HL-60/S4 treated with retinoic acid at 250 ng/mL for 4 days and 3 days (cell line): Measurements from ENCODE around the gene BCKDK.

Source experiments
- in situ Hi-C: fragments of 300-500 bp; cut with MboI; formaldehyde crosslinking; loops from 2 replicates; pipeline ENCODE4 v1.7.0; 2022; ENCODE audit warnings: low sequenced_read_pairs

BCKDK gene

DNA sequence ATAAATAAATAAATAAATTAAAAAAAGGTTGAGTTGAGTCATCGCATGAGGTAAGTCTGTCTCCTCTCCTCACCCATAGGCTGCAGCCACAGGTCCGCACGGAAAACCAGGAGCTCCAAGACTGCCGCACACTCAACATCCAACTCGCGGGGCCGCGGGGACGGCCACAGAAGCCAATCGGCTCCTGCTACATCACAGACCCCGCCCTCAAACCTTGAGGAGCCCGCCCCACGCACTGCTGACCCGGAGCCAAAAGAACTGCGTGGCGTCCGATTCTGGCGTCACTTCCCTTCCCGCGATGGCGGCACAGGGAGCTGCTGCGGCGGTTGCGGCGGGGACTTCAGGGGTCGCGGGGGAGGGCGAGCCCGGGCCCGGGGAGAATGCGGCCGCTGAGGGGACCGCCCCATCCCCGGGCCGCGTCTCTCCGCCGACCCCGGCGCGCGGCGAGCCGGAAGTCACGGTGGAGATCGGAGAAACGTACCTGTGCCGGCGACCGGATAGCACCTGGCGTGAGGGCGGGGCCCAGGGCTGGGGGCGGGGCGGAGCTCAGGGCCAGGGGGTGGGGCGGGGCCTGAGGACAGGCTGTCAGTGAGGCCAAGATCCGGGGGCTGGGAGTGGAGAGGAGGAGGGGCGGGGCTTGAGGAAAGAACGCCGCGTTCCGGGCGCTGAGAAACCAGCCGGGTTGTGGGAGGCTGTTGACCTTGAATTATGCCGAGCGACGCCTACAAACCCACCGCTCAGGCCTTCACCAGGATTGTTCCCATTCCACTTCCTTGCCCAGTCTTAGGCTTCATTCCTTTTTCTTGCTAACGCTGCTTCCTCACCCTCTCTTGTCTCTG is 9.4 kb downstream of the BCKDK start, which contains the start of gene KAT8:
KAT8 (plus strand) TSS at position 281 of the 839 bp plus-strand sequence; CDS start at position 299, 18 bp downstream.
- in situ Hi-C loops = no loop called here

DNA sequence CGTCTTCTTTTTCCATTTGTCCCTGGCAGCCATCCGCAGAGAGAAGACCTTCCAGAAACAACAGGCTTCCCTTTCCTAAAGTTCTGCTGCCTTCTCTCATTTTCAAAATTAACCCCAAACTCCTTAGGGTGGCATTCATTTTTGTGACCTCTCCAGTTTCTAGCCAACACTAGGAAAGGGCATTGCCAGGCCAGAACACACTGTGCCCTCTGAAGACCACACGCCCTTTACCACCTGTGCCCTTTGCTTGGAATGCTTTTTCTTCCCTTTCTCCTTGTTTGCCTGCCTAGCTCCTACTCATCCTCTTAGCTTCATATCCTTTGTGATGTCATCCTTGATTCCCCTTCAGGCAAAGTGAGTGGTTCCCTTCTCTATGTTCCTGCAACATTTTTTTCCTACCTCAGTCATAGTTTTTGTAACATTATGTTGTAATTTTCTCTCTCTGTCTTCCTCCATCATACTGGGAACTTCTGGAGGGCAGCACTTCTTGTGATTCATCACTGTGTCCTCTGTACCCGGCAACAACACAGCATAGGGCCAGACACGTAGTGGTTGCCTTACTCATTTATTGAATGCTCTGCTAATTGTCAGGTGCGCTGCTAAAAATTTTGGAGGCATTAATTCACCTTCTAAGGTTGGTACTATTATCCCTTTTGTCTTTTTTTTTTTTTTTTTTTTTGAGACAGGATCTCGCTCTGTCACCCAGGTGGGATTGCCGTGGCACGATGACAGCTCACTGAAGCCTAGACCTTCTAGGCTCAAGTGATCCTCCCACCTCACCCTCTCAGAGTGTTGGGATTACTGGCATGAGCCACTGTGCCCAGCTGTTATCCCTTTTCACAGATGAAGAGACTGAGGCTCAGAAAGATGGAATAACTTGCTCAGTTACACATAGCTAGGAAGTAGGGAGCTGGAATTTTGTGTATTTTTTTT is 10.3 kb downstream of the BCKDK start:
- in situ Hi-C loops = no loop called here

DNA sequence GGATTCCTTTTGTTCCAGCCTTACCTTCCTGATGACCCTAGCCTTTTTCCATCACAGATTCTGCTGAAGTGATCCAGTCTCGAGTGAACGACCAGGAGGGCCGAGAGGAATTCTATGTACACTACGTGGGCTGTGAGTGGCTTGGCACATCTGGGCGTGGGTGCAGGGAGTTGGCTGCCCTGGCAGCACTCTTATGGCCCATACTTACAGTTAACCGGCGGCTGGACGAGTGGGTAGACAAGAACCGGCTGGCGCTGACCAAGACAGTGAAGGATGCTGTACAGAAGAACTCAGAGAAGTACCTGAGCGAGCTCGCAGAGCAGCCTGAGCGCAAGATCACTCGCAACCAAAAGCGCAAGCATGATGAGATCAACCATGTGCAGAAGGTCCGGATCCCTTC is 11.9 kb downstream of the BCKDK start:
- in situ Hi-C loops = no loop called here

DNA sequence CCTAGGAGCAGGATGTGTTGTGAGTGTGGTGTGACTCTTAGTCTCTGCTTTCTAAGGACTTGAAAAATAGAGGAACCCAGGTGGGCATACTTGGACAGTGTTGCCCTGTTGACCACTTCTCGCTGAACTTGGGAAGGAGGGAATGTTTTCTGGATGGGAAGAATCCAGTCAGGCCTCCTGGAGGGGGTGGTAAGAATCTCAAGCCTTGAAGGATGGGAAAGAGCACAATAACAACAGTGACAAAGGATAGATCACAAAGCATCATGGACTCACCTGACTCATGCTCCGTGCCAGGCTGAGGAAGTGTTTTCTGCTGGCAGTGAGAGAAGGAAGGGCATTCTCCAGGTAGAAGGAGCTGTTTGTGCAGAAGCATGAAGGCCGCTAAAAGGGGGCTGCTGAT is 17.7 kb downstream of the BCKDK start:
- in situ Hi-C loops = no loop called here

DNA sequence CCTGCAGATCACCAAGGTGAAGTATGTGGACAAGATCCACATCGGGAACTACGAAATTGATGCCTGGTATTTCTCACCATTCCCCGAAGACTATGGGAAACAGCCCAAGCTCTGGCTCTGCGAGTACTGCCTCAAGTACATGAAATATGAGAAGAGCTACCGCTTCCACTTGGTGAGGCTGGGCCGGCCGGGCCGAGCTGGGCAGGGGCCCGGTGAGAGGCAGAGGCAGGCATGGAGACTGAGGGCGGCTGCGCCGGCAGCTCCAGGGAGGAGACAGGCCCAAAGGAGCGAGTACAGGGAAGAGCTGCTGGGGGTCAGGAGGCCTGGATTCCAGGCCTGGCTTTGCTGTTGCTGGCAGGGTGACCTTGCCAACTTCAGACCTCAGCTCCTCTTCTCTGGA is 19.0 kb downstream of the BCKDK start:
- in situ Hi-C loops = no loop called here

DNA sequence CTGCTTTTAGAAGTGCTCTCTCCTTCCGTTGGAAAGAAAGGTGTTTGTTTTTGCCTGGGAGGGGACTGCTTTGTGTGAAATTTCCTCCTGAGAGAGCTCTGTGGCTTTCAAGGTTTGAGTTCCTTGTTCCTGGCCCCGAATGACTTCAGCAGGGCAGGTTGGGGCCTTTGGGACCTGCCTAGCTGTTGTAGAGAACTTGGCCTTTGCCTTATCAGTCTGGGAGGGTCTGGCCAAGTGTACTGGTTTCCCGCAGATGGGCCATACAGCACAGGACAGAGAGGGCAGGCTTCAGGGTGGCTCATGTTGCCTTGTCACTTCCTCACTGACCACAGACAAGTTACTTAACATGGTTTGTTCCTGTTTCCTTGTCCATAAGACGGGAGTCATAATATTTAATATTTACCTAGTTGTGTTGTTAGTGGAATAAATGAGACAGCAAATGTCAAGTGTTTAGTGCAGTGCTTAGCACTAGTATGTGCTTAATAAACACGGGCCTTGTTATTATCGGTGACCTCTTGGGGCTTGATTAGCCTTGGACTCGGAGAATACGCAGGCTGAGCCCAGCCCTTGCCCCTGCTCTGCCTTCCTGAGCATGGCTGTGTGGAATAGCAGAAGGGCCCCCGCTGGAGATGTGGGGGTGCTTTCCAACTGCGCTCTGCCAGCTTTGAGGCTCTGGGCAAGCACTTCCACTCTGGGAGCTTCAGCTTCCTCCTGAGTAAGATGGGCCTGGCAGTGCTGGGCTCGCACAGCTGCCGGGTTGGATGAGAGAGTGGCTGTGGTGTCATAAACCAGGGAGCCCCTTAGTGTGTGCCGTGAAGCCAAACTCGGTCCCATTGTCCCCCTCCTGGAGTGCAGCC is 20.8 kb downstream of the BCKDK start:
- in situ Hi-C loops = no loop called here

DNA sequence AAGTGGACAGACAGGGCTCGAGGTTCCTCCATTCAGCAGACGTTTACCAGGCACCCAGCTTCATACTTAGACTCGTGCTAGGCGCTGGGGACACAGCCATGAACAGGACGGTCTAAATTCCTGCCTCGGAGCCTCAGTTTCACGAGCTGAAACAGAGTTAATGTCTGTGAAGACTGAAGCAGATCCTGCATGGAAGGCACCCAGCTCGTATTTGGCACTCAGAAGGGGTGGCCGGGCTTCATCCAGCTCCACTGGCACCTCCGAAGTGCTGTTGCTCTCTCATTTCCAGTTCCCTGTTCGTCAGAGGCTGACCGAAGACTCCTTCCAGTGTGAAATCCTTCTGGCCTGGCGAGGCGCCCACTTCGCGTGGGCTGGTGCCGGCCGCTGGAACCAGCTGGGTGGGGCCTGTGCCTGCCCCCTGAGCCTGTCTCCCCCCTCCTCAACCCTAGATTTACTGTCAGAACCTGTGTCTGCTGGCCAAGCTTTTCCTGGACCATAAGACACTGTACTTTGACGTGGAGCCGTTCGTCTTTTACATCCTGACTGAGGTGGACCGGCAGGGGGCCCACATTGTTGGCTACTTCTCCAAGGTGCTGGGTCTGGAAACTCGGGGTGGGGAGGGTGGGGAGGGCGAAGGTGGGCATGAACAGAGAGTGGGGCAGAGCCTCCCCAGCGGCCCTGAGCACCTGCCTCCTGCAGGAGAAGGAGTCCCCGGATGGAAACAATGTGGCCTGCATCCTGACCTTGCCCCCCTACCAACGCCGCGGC is 21.6 kb downstream of the BCKDK start:
- in situ Hi-C loops = no loop called here

DNA sequence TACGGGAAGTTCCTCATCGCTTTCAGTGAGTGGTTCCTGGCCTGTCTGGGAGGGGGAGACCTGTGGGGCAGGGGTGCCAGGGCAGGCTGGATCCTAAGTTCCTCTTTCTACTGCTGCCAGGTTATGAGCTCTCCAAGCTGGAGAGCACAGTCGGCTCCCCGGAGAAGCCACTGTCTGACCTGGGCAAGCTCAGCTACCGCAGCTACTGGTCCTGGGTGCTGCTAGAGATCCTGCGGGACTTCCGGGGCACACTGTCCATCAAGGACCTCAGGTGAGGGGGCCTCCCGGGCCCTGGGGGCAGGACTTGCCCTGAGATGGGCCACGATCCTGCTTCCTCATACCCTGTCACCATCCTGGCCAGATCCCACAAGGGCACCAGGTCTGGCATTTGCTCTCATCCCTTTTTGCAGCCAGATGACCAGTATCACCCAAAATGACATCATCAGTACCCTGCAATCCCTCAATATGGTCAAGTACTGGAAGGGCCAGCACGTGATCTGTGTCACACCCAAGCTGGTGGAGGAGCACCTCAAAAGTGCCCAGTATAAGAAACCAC is 22.2 kb downstream of the BCKDK start:
- in situ Hi-C loops = no loop called here

DNA sequence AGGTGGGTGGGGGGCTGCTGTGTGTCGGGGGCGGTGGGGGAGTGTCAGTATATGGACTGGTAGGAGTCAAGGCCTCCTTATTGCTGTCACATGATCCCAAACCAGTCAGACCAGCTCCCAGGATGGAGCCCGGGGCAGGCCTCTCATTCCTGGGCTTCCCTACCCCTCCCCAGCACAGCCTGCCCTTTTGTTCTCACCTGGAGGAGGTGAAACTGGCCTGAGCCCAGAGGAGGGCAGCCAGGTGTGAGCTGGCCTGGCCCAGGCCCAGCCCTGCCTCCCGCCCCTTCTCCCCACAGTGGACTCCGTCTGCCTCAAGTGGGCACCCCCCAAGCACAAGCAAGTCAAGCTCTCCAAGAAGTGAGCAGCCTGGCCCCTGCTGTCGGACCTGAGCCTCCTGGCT is 22.7 kb downstream of the BCKDK start:
- in situ Hi-C loops = no loop called here

DNA sequence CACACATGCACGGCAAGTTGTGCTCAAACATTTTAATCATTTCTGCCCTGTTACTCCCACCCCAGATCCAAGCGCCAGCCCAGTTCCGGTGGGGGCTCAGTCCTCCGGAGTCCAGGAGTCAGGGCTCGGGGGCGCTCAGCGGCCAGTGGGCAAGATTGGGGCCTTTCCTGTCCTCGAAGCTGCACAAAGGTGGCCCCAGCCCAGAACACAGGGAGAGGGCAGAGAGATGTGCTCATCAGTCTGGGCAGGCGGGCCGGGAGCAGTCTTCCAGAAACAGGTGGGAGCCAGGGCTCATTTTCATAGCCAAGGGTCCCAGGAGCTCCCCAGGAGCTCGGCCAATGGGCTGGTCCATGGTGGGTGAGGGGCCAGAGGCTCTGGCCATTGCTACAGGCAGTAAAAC is 23.2 kb downstream of the BCKDK start:
- in situ Hi-C loops = no loop called here

DNA sequence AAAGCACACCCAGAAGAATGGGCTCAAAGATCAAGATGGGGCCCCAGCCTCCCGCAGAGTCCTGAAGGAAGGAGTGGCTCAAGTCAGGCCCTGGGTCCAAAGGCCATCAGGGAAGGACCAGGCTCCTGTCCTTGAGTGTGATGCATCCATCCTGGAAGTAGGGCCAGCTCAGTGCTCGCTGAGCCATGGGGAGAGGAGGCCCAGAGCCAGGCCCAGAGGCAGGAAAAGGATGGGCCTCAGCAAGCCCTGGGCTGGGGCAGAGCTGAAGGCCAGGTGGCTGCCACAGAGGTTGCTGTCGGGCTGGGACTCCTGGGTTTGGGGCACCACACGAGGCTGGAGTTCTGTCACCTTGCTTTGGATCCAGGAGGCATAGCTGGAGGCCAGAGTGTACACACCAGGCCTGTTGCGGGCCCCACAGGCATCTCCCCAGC is 23.7 kb downstream of the BCKDK start:
- in situ Hi-C loops = no loop called here

DNA sequence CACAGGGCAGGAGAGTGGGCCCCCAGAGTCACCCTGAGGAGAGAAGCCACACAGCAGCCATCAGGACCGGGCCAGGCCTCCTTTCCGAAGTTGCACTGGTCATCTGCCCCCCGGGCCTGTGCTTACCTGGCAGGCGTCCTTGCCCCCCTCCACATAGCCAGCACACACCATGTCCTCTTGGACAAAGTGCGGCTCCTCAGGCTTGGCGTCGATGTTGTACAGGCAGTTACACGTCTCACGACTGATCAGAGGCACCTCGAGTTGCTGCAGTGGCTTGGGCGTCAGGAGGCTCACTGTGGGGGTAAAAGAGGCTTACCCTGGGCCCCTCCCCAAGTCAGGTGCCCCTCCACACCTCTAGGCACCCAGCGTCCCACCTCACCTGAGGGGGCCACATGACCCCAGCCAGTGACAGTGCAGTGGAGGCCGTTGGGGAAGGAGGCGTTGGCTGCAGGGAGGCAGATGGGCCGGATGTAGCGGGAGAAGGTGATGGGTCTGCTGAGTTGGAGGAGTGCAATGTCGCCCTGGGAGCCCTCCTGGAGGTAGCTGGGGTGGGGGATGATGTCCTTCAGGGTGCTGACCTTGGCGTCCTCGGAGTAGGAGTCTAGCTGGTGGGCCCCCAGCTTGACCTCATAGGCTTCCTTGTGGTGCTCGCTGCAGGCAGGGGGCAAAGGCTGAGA is 24.3 kb downstream of the BCKDK start:
- in situ Hi-C loops = no loop called here

DNA sequence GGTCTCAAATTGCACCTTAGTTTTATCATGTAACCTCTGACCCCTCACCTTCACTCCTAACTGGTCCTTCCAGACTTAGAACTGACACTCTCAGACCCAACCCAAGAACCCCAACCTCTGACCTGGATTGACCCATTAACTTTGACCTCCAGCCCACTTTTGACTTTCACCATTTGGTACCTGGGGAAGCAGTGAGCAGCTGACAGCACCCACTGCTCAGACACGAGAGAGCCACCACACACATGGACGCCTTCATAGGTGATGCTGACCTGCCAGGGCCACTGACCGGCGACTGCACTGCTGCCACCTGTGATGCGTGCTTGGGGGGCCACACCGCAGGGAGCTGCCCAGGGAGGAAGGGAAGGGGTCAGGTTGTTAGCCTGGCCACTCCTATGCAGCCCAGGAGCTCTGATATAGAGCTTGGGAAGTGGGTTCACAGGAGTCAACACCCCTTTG is 24.9 kb downstream of the BCKDK start:
- in situ Hi-C loops = no loop called here

DNA sequence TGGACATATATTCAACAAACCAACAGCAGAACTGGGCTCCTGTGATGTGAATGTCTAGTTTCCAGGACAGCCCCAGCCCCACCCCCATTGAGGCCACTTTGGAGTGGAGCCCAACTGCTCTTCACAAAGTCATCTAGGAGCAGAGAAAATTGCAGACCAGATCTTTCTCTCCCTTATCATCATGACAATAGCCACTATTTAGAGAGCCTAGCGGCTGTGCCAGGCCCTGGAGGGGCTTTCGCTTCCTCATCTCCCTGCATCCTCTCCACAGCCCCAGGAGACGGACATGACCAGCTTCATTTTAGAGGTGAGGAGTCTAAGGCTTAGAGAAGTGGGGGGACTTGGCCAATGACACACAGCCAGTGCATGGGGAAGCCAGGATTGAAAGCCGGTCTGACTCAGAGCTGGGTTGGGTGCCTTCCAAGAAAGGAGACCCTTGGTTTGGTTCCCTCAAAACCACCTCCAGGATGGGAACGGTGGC is 25.9 kb downstream of the BCKDK start:
- in situ Hi-C loops = no loop called here

DNA sequence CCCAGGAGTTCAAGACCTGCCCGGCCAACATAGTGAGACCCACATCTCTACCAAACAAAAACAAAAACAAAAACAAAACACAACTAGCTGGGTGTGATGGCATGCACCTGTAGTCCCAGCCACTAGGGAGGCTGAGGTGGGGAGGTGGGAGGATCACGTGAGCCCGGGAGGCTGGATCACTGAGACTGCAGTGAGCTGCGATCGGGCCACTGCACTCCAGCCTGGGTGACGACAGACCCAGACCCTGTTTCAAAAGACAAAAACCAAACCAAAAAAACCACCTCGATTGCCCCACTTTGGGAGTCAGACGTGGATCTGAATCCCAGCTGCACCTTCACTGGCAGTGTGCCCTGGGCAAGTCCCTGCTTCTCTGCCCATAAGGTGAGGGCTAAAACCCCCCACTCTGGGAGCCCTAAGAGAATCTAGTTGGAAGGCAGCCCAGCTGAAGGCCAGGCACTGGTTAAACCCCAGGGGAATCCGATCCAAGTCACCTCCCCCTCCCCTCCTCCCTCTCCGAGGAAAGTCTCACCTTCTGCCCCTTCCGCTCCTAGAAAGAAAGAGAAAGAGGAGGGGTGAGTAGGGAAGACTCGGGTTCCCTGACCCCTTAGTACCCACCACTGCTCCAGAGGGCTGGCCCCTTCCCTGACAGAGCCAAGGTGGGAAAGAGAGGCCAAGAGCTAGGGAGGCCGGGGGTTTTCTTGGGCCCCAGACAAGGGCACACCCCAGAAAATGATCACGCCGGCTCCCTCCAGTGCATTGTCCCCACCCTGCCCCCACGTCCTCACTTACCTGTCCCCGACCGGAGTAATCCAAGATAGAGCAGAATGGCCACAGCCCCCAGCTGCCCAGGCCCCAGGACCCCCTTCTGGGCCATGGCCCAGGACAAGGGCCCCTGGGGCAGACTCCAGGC is 26.7 kb downstream of the BCKDK start:
- in situ Hi-C loops = no loop called here

DNA sequence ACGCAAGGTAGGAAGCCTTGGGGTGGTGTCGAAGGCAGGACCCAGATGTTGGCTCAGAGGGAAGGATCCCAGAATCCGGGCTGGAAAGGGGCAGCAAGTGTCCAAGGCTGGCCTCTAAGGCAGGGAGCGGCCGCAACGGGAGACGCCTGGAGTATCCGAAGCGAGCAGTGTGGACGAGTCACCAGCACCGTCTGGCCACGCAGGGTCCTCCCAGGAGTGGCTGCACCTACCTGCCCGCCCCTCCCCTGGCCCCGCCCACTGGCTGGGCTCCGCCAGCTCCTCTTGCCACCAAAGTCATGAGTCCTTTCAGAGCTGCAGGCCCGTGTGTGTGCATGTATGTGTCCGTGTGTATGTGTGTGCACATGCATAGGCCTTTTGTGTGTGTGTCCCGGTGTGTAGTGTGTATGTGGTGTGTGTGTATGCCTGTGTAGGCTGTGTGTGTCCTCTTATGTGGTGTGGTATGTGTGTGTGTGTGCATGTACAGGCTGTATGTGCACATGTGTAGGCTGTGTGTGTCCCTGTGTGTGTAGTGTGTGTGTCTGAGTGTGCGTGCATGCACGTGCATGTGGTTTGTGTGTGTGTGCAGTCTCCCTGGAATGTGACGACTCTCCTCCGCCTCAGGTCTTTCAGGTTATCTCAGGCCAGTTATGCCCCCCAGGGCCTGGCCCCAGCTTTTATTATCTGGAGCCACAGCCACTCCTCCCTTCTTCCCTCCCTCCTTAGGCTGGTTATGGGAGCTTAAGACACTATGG is 27.5 kb downstream of the BCKDK start, which contains the start of gene PRSS8:
PRSS8 (minus strand) TSS at position 193 of the 752 bp plus-strand sequence. CDS start 229 bp downstream, outside the sequence.
- in situ Hi-C loops = no loop called here

DNA sequence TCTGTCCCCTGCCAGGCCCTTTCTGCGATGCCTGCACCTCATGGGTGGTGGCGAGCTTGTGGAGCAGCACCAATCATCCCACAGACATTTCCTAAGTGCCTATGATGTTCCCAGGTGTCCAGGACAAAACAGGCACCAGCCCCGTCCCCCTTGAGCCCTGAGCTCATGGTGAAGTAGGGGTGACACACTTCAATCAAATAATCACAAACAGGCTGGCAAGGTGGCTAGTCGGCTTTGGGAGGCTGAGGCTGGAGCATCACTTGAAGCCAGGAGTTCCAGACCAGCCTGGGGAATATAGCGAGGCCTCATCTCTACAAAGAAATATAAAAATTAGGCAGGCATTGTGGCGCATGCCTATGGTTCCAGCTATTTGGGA is 28.1 kb downstream of the BCKDK start:
- in situ Hi-C loops = no loop called here
